ENCODE results near the gene SDHAF2.
"Not testable (repeated sequence)": the region's sequence is repeated elsewhere in the genome, so short reads cannot be mapped to it uniquely, and the experiment has no call there.

SDHAF2 gene

DNA sequence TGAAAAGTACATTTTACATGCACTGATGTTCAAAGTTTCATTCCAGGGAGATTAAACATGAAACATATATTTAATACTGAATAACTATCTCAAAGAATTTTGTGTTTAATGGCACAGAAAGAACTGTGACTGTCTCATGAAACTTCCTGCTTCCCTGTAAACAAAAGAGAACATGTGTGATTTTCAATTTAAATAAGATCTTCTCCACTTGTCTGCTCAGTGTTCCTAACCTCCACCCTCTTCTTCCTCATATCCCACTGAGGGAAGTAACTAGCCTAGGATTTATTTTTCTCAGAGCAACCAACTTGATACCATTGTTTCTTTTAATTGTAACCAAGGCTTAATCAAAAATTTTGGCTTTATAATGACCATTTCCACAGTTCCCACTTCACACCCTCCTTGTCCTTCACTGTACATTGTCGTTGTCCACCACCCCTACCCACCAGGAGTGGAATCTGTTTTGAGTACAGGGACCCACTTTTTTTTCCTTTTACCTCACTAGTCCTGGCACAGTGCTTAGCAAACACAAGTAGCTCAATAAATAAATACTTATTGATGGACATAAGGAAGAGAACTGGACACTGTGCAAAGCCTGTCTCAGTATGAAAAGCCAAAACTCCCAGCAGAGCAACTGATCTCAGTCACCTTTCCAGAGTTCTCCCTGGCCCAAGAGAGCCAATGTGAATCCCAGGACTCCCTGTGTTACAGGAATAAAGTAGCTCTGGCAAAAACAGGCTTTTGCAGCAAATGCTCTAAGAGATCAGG is 4.4 kb upstream of the SDHAF2 start:
- no peak for DNase-seq (ENCODE audit: low read depth in 2 of 2)

DNA sequence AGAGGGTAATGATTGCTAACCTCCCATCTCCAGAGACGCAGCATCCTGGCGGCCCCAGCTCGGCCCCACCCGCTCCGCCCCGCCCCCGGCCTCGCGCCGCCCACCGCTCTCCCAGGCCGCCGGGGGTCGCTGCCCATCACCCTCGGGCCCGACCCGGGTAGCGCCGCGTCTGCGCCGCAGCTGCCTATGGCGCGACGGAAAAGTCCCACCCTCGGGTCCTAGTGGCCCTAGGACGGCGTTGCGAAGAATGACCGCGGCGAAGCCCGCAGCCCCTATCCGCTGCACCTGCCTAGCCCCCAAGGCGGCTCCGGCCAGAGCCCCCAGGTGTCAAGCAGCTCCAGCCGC is 606 bp upstream of the SDHAF2 start:
- DNase-seq (ENCODE audit: low read depth in 2 of 2), result peak; percentile 65 to 72

DNA sequence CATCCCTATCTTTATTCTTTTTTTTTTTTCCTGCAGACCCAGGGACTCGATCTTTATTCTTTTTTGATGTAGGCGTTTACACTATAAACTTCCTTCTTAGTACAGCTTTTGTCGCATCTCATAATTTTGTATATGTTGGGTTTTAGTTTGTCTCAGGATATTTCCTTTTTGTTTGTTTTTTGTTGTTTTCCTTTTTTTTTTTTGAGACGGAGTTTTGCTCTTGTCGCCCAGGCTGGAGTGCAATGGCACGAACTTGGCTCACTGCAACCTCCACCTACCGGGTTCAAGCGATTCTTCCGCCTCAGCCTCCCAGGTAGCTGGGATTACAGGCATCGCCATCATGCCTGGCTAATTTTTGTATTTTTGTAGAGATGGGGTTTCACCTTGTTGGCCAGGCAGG is 915 bp downstream of the SDHAF2 start:
- not testable (repeated sequence) for DNase-seq (ENCODE audit: low read depth in 2 of 2)

DNA sequence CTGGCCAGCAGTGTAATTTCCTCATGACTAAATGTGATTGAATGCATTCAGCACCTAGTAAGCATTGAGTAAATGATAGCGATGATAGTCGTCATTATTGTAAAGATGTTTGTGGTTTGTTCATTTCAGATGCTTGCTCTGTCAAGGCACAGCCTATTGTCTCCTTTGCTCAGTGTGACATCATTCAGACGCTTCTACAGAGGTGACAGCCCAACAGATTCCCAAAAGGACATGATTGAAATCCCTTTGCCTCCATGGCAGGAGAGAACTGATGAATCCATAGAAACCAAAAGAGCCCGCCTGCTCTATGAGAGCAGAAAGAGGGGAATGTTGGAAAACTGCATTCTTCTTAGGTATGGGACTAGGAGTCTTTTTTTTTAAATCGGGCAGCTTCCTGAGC is 7.6 kb downstream of the SDHAF2 start:
- DNase-seq (ENCODE audit: low read depth in 2 of 2), result no peak

DNA sequence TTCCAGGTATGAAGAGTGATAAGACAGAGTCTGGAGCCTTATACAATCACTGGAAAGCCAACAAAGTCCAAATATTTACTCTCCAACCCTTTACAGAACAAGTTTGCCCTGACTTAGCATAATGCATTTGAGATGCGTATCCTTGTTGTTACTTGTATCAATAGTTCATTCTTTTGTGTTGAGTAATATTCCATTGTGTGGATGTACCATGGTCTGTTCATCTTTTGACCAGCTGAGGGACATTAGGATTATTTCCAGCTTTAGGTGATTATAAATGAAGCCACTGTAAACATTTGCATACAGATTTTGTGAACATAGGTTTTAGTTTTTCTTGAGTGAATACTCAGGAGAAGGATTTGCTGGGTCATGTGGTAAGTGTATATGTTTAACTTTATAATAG is 9.7 kb downstream of the SDHAF2 start:
- no peak for DNase-seq (ENCODE audit: low read depth in 2 of 2)

DNA sequence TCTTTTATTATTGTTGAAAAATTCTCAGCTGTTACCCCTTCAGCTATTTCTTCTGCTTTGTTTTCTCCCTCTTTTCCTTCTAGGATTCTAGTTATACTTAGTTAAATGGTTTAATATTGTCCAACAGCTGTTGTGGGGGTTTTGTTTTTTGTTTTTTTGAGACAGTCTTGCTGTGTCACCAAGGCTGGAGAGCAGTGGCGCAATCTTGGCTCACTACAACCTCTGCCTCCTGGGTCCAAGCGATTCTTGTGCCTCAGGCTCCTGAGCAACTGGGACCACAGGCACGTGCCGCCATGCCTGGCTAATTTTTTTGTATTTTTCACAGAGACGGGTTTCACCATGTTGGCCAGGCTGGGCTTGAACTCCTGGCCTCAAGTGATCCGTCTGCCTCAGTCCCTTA is 12.7 kb downstream of the SDHAF2 start:
- DNase-seq (ENCODE audit: low read depth in 2 of 2), result no peak

DNA sequence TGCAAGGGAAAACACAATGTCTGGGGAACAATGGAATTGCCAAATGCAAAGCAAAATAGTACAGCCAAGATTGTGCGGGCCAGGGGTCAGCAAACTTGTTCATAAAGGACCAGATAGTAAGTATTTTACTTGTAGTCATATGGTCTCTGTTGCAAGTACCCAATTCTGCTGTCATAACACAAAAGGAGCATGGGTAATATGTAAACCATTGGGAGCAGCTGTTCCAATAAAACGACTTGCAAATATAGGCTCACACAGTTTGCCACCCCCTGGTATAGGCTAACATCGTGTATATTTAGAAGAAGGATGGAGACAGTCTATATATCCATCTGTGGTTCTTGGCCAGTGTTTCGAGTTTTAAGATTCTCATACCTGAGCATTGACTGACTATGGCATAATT is 15.6 kb downstream of the SDHAF2 start:
- DNase-seq (ENCODE audit: low read depth in 2 of 2), result no peak

DNA sequence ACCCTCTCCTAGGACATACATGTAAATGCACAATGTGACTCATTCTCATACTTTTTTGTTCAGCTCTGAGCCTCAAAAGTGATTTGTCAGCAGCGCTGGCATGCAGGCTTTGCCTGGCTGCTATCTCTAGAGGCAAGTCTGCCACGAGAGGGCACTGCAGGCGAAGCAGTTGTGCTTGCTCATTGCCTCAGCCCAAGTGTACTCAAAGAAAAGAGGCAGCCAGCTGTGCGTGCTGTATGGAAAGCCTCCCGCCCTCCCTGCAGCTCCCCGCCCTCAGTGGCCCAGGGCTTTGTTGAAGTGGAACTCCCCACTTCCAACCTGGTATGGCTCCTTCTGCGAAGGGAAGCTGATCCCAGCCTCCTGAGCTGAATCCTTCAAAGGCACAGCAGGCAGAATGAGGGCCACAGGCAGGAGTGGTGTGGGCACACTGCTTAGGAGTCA is 16.3 kb downstream of the SDHAF2 start:
- peak; percentile 60 to 79 for DNase-seq (ENCODE audit: low read depth in 2 of 2)

DNA sequence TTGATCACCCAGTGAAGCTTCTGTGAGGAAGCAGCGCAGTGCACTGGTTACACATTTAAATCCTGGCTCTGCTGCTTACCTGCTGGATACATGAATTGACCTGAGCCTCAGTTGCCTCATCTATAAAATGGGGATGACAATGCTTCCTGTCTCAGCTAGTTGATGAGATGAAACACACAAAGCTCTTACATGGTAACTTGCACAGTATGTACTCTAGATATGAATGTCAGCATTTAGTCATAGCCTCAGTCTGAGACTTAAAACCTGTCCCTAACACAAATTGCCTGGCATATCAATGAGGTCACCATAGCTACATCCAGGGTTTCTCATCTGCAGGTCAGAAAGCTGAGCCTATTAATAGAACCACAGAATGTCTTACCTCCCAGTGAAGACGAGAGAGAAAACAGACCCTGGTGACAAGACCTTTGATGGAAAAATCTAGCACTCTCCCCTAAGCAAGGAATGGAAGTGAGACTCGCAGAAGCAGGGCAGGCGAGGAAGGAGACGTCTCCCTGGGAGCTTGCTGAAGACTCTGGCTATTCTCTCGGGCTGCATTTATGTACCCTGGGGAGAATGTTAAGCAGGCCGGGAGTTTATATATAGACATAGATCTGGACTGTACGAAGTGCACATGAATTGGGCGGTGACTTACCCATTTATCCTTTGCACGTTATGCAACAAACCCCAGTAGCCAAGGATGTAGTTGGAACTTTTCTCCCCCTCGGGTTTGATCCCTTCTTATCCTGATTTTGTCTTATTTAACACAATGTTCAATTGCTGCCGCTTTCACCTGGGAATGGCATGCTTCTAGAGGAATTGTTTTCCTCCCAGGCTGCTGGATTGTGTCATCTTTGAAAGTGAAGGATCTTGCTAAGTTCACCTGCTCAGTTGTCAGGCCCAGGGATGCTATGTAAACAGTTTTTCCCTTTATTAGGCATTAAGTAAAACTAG is 18.0 kb downstream of the SDHAF2 start:
- DNase-seq (ENCODE audit: low read depth in 2 of 2), result no peak

DNA sequence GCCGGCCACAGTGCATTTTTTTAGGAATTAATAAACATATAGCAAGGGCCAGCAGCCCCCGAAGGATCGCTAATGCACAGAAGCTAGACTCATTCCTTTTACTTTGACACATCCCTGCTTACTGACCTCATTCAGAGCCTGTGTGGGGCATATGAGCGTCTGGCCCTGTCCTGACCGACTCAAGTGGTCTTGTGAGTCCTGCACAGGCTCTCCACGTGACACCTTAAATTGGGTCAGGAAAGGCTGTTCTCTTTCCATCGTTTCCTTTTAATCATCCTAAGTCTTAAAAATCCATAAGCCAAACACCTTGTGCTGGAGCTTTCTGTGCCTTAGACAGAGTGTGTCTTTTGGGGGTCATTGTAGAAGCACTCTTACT is 18.6 kb downstream of the SDHAF2 start:
- DNase-seq (ENCODE audit: low read depth in 2 of 2), result no peak

DNA sequence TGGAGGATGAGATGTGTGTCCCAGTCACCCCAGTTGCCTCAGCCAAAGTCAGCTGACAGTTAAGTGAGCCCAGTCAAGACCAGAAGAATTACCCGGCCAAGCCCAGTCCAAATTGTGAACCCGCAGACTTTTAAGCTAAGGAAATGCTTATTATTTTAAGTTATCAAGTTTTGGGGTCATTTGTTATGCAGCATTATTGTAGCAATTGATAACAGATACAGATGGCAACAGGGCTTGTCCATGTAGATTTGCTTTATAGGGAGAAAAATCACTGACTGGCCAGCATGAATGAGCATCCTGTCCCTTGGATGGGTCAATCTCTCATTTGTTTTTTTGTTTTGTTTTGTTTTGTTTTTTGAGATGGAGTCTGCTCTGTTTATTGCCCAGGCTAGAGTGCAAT is 22.9 kb downstream of the SDHAF2 start:
- DNase-seq (ENCODE audit: low read depth in 2 of 2), result no peak

DNA sequence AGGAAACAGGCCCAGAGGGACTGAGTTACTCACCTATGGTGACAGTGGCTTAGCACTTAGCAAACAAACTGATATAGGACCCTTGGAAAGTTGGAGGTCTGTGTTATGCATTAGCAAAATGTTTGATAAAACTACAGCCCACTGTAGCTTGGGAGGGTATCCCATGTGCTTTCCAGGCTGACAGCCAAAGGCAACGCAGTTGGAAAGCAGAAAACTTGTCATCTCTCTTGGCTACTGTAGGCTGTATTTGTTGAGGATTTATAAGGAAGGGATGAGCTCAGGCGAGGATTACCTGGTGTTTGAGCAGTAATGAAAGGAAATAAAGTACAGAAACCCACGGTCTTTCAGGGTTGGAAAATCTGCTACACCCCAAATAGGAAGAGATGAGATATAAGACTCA is 23.8 kb downstream of the SDHAF2 start:
- no peak for DNase-seq (ENCODE audit: low read depth in 2 of 2)

DNA sequence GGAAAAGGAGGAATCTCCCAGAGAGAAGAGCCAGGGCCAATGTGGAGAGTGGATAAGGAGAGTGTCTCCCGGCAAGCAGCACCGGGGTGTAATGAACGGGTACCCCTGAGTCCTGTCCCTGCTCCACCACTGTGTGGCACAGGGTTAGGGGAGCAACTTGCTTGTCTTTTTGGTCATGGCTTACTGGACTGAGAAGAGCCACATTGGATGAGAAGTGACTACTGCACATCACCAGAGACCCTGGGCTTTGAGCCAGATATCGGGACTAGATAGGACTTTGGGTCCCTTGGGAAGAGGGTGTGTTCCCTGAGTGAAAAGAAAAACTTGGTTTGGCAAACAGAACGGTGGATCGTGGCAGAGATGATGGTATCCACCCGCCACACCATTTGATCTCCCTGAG is 24.6 kb downstream of the SDHAF2 start:
- no peak for DNase-seq (ENCODE audit: low read depth in 2 of 2)

DNA sequence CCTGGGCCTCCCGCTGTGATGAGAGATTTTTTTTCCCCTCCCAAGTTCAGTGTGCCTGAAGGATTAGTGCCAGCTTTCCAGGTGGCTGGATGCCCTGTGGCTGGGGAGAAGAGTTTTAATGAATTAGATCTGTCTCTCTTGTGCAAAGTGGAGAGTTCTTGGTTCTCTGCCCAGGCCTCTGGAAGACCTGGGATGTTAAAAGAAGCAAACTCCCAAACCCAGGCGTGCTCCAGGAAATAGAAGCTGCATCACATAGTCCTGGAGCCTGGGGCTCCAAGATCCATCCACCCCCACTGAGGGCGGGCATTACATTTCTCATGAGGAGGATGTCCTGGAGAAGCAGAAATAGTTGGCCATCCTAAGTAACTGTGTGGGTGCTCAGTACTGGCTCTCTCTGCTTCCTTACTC is 30.6 kb downstream of the SDHAF2 start:
- no peak for DNase-seq (ENCODE audit: low read depth in 2 of 2)

DNA sequence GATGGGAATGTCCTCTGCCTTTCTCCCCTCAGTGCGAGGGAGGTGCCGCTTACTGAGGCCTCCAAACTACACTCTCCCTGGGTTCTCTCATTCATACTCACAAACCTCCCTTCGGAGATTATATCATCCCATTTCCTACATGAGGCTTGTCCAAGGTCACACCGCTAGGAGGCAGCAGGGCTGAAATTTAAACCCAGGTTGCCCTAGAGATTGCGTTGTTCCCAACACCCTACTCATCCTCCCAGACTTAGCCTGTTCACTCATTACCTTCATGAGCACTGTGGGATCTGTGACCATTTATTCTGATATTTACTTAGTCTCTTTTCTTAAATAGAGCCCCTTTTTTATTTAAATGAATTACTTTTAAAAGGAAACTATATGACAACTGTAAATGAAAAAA is 31.1 kb downstream of the SDHAF2 start:
- DNase-seq (ENCODE audit: low read depth in 2 of 2), result no peak

DNA sequence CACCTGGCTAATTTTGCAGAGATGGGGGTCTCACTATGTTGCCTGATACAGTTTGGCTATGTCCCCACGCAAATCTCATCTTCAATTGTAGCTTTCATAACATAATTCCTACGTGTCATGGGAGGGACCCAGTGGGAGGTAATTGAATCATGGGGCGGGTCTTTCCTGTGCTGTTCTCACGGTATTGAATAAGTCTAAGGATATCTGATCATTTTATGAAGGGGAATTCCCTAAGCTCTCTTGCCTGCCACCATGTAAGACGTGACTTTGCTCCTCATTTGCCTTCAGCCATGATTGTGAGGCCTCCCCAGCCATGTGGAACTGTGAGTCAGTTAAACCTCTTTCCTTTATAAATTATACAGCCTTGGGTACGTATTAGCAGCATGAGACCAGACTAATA is 37.7 kb downstream of the SDHAF2 start:
- not testable (repeated sequence) for DNase-seq (ENCODE audit: low read depth in 2 of 2)

DNA sequence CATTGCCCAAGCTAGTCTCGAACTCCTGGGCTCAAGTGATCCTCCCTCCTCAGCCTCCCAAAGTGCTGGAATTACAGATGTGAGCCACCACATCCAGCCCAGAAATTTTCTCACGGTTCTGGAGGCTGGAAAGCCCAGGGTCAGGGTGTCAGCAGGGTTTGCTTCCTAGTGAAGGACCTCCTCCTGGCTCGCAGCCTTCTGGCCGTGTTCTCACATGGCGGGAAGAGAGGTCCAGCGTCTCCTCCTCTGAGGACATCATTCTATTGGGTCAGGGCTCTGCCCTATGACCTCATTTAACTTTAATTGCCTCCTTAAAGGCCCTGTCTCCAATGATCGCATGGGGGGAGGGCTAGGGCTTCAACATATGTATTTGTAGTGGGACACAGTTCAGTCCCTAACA is 38.1 kb downstream of the SDHAF2 start:
- no peak for DNase-seq (ENCODE audit: low read depth in 2 of 2)

DNA sequence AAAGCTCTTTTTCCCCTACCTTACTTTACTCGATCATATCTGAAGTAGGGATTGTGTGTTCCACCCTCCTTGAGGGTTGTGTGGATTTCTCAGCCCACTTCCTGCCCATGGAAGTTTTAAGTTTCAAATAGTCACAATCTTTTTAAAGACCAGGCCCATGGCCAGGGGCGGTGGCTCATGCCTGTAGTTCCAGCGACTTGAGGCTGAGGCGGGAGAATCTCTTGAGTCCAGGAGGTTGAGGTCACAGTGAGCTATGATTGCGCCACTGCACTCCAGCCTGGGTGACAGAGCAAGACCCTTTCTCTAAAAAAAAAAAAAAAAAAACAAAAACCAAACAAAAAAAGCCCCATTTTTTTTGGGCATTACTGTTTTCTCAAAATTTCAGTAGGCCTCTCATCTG is 42.4 kb downstream of the SDHAF2 start:
- DNase-seq (ENCODE audit: low read depth in 2 of 2), result no peak

DNA sequence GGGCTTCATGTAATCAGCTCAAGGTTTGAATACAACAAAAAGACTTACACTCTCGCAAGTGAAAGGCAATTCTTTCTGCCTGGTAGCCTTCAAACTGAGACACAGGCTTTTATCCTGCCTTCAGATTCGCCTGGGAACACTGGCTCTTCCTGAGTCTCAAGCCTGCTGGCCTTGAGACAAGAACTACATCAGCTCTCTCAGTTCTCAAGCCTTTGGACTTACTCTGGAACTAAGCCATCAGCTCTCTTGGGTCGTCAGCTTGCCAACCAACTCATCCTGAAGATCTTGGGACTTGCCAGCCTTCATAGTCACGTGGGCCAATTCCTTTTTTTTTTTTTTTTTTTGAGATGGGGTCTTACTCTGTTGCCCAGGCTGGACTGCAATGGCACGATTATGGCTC is 42.9 kb downstream of the SDHAF2 start:
- DNase-seq (ENCODE audit: low read depth in 2 of 2), result no peak

DNA sequence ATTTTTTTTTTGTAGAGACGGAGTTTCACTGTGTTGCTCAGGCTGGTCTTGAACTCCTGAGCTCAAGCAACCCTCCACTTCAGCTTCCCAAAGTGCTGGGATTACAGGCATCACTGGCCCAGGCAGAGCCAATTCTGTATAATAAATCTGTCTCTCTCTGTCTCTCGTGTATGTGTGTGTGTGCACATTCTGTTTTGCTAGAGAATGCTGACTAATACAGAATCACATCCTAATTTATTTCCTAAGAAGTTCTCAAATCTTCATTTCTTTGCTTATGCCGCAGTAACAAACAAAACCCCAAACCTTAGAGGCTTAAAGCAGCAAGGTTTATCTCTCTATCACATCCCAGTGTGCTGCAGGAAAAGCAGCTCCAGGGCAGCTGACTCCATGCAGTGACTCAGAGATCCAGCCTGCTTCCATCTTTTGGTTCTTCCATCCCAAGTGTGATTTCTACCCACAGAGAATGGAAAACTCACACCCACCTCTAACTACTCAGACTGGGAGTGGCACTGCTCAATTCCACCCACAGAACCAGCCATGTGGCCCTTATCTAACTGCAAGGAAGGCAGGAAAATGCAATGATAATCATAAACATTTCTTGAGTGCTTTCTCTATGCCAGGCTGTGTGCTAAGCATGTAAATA is 43.6 kb downstream of the SDHAF2 start:
- no peak for DNase-seq (ENCODE audit: low read depth in 2 of 2)

DNA sequence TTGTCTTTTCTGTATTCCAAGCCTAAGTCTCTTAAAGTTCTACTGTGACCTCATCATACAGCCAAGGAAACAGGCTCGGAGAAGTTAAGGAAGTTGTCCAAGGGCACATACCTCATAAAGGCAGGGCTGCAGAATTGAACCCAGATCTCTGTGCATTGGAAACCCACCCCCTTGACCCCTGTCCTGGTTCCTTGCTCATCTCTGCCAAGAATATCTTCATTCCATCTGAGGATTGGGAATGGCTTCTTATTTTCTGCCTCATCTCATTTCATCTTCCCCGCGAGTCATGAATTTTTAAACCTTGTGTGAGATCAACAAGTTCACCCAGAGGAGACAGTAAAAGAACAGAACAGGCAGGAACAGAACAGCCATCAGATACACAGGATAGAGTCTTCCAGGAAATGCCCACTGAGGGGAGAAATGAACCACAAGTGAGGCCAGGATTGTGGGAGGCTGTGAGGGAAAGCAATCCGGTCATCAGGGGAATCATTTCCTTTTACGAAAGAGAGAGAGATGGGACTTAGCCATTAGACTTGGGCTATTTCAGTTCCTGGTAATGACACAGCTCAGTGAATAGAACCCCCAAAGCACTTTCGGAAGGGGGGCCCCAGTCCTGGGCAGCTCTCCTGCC is 44.2 kb downstream of the SDHAF2 start:
- DNase-seq (ENCODE audit: low read depth in 2 of 2), result no peak

DNA sequence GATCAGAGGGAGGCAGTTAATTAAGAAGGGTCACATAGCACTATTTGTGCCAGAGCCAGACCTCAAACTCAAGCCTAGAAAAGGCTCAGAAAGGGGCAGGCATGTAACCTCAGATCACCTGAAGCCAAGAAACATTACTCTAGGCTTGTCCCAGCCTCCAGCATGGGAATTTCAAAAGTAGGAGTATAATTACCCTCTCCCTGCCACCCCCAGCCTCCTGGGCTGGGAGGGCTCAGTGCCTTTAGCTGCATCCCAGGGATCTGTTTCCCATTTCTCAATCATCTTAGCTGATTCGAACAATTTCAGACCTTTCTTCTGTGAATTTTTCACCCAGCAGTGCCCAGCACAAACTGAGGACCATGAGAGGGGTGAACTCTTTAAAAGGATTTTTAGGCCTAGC is 45.5 kb downstream of the SDHAF2 start:
- no peak for DNase-seq (ENCODE audit: low read depth in 2 of 2)
